Aorta (tissue), 5 donors: Measurements from ENCODE around the gene CELSR1. TPM values are rescaled to one million over a fixed set of nuclear protein-coding genes. Genes with fewer than 3 reads are reported as not detected.
"Not testable (repeated sequence)": the region's sequence is repeated elsewhere in the genome, so short reads cannot be mapped to it uniquely, and the experiment has no call there.

ENCODE experiments used
- ATAC-seq: fragments of 200-7000 bp; cut with Tn5 transposase; one replicate; pipeline ENCODE4 v1.9.1; 2022; ENCODE audit warnings: moderate library complexity; ENCODE audit not compliant: low FRiP score
- DNase-seq, 2 donors: peaks; one replicate each; pipeline ENCODE4 v3.0.0-alpha.2; 2020
- H3K27ac ChIP-seq, 2 donors: one replicate each; pipeline ENCODE4 v1.5.1; 2013; ENCODE audit warnings: low read length in 2 of 2, mild to moderate bottlenecking in 2 of 2, moderate library complexity in 2 of 2, control low read depth in 1 of 2, inconsistent platforms in 1 of 2, low read depth in 1 of 2
- H3K27me3 ChIP-seq, 2 donors: one replicate each; pipeline ENCODE4 v1.6.1; 2013; ENCODE audit warnings: control low read depth in 1 of 2, low read length in 1 of 2, mild to moderate bottlenecking in 1 of 2, moderate library complexity in 1 of 2; ENCODE audit not compliant: insufficient read depth in 2 of 2, control insufficient read depth in 1 of 2
- H3K36me3 ChIP-seq, 2 donors: one replicate each; pipeline ENCODE4 v1.6.1; 2013; ENCODE audit warnings: control low read depth in 1 of 2, low read length in 1 of 2, mild to moderate bottlenecking in 1 of 2; ENCODE audit not compliant: insufficient read depth in 2 of 2, control insufficient read depth in 1 of 2
- H3K4me1 ChIP-seq, 2 donors: one replicate each; pipeline ENCODE4 v1.6.1; 2013; ENCODE audit warnings: low read length in 2 of 2, control low read depth in 1 of 2, mild to moderate bottlenecking in 1 of 2, moderate library complexity in 1 of 2; ENCODE audit not compliant: insufficient read depth in 2 of 2, control insufficient read depth in 1 of 2
- H3K4me3 ChIP-seq, 2 donors: one replicate each; pipeline ENCODE4 v1.5.1; 2013; ENCODE audit warnings: low read length in 2 of 2, control low read depth in 1 of 2, mild to moderate bottlenecking in 1 of 2
- H3K9me3 ChIP-seq: one replicate; pipeline ENCODE4 v1.6.1; 2013; ENCODE audit warnings: mild to moderate bottlenecking, low read length; ENCODE audit not compliant: control insufficient read depth
- WGBS, 2 donors: extraction: QIAGEN DNeasy Blood & Tissue Kit; methylation state at CpG; one replicate each; pipeline ENCODE4 v1.1.7; 2013; 5-methylcytosine and 5-hydroxymethylcytosine counted together
- intact Hi-C, 2 donors: fragments of 100-400 bp; cut with DNase I; formaldehyde crosslinking; loops; one replicate each; pipeline versions ENCODE4 v1.14.2 to v1.15.0; 2022
- polyA plus RNA-seq, 2 donors: library from polyadenylated mRNA; stranded (reverse); fragments of 200-250 nt; gene quantifications; one replicate each; pipeline ENCODE4 v1.2.3, GENCODE V29; 2013
- total RNA-seq, 2 donors: library from RNA; stranded (reverse); fragmentation: NEBNext Ultra II Directional; extraction: Animal tissue kit (Norgen Biotek cat#: 25700); gene quantifications; one replicate each; pipeline ENCODE4 v1.2.1, GENCODE V29; 2021
- donor health status: healthy with polysubstance abuse.
- donor health status: Bipolar disorder and iron deficiency.
- donor health status: DM: no; HTN: no; CAD: no.
- donor health status: DM: no; HTN: no; CAD: no.
- donor health status: DM: yes; HTN: yes; CAD: no.

CELSR1 gene
- total and polyA plus RNA-seq, 4 donors, result 0.15 to 3.0 (median 1.3) TPM

DNA sequence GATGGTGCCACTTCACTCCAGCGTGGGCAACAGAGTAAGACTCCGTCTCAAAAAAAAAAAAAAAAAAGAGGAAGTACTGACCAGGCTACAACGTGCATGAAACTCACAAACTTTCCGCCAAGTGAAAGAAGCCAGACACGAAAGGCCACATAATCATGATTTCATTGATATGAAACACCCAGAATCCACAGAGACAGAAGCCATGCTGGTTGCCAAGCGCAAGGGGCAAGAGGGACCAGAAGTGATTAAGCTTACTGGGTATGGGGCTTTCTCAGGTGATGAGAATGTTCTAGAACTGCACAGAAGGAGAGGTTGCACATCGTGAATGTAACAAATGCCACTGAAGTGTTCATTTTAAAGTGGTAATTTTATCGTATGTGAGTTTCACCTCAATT, 60.9 kb downstream of the CELSR1 start:
- H3K27me3 ChIP-seq, result no peaks in the 10 kb centered on the region
- no peak for ATAC-seq
- peaks cover 3% of the 10 kb centered on the region for H3K9me3 ChIP-seq
- WGBS, 2 donors, result 89 to 92% methylated on average over 8 of the region's 8 CpGs
- H3K27ac ChIP-seq, result no peak overlapping the region
- H3K36me3 ChIP-seq, result no peaks in the 10 kb centered on the region
- DNase-seq, result no peak
- no peaks in the 10 kb centered on the region for H3K4me1 ChIP-seq
- H3K4me3 ChIP-seq, result no peak overlapping the region
- intact Hi-C loops, result no loop called here

GRCh38 chr22:46473896-46474557, 63.4 kb downstream of the CELSR1 start:
- ATAC-seq, result no peak
- intact Hi-C loops, result no loop called here
- H3K27ac ChIP-seq, result no peak overlapping the region
- peaks cover 3% of the 10 kb centered on the region for H3K9me3 ChIP-seq
- DNase-seq, result no peak
- no peak overlapping the region for H3K4me3 ChIP-seq
- H3K27me3 ChIP-seq, result no peaks in the 10 kb centered on the region
- no peaks in the 10 kb centered on the region for H3K36me3 ChIP-seq
- WGBS, 2 donors, result 88% methylated on average over 20 of the region's 20 CpGs
- H3K4me1 ChIP-seq, result no peaks in the 10 kb centered on the region

GRCh38 chr22:46473021-46473779, 64.2 kb downstream of the CELSR1 start:
- Histone ChIP-seq H3K36me3 (no peaks in the 10 kb centered on the region), H3K27me3 (no peaks in the 10 kb centered on the region), H3K4me3 (no peak overlapping the region), H3K27ac (no peak overlapping the region), H3K4me1 (no peaks in the 10 kb centered on the region), H3K9me3 (peaks cover 3% of the 10 kb centered on the region)
- ATAC-seq (no peak), DNase-seq (no peak)
- intact Hi-C loops, result no loop called here
- 95 to 96% methylated on average over 28 of the region's 28 CpGs for WGBS, 2 donors

DNA sequence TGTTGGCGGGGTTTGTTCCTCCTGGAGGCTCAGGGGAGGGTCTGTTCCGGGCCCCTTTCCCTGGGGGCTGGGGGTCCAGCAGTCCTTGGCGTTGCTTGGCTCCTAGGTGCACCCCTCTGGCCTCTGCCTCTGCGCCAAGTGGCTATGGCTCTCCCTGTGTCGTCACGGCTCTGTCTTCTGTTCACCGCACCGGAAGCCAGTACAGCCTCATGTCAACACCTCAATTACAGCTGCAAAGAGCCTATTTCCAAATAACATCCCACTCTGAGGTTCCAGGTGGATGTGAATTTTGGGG, 64.8 kb downstream of the CELSR1 start:
- intact Hi-C loops, result no loop called here
- WGBS, 2 donors, result 89 to 92% methylated on average over 8 of the region's 8 CpGs
- ATAC-seq (no peak), DNase-seq (no peak)
- H3K27me3 ChIP-seq, result no peaks in the 10 kb centered on the region
- H3K4me1 ChIP-seq, result no peaks in the 10 kb centered on the region
- no peak overlapping the region for H3K4me3 ChIP-seq
- no peaks in the 10 kb centered on the region for H3K36me3 ChIP-seq
- peaks cover 3% of the 10 kb centered on the region for H3K9me3 ChIP-seq
- no peak overlapping the region for H3K27ac ChIP-seq

DNA sequence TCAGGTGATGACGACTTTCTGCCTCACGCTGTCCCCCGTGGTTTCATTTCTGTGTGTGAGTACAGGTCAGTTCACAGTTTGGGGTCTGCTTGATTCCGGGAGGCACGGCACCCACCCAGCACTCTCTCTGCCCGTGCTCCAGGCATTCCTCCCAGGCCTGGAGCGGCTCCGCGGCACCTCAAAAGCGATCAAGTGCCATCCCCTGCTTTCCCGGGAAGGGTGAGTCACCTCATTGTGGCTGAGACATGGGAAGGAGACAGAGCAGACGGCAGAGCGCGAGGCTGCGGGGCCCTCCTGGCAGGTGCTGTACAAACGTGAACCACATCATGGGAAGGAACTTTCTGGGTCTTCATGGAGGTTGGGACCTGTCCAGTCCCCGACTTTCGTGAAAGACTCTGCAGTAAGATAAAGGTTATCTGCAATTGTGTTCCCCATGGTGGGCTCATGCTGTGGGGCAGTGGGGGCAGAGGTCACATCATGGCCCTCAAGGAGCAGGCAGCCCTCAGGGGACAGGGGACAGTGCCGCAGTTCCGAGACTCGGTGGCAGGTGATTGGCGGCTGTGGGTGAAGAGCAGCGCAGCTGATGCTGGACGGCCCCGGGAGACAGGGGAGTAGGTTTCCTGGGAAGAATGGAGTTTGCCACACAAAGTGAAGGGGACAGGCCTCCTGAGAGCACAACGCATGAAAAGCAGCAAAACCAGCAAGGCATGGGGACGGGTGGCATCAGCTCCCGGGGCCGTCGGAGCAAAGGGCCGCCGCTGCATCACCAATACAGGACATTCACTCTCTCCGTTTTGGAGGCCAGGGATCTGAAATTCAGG, 65.3 kb downstream of the CELSR1 start:
- ATAC-seq (no peak), DNase-seq (peak in 1 of 2 donors; percentile 65)
- no peak overlapping the region for H3K27ac ChIP-seq
- WGBS, 2 donors, result 90 to 92% methylated on average over 33 of the region's 33 CpGs
- no peaks in the 10 kb centered on the region for H3K27me3 ChIP-seq
- no peaks in the 10 kb centered on the region for H3K36me3 ChIP-seq
- H3K4me1 ChIP-seq, result no peaks in the 10 kb centered on the region
- intact Hi-C loops, result no loop called here
- peaks cover 3% of the 10 kb centered on the region for H3K9me3 ChIP-seq
- no peak overlapping the region for H3K4me3 ChIP-seq

DNA sequence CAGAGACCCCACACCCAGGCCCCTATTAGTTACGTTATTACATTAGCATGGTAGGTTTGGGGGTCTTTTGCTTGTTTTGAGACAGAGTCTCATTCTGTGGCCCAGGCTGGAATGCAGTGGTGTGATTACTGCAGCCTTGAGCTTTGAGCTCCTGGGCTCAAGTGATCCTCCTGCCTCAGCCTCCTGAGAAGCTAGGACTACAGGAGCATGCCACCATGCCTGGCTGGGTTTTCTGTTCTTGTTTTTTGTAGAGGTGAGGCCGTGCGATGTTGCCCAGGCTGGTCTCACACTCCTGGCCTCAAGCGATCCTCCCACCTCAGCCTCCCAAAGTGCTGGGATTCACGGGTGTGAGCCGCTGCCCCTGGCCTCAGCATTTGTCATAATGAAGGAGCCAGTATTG, 66.1 kb downstream of the CELSR1 start:
- WGBS, 2 donors, result 94% methylated on average over 6 of the region's 6 CpGs
- ATAC-seq, H3K9me3 ChIP-seq, intact Hi-C loops, H3K4me3 ChIP-seq, H3K36me3 ChIP-seq, H3K27ac ChIP-seq, DNase-seq, H3K27me3 ChIP-seq, H3K4me1 ChIP-seq: not testable (repeated sequence)

DNA sequence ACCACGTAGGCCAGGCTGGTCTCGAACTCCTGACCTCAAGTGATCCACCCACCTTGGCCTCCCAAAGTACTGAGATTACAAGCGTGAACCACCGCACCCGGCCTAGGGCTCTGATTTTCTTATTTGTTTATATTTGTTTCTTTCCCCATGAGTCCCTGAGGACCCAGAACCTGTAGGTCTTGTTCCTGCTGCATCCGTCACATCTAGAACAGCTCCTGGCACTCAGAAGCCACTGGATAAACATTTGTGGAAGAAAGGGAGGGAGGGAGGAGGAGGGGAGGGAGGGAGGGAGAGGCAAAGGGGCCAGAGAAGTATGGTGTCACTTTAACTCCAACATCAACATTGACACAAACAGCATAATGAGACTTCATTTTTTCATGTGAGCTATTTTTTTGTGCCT, 67.7 kb downstream of the CELSR1 start:
- H3K27me3 ChIP-seq, result no peaks in the 10 kb centered on the region
- 69 to 76% methylated on average over 6 of the region's 6 CpGs for WGBS, 2 donors
- ATAC-seq (no peak), DNase-seq (no peak)
- no peaks in the 10 kb centered on the region for H3K4me1 ChIP-seq
- H3K27ac ChIP-seq, result no peak overlapping the region
- intact Hi-C loops, result no loop called here
- no peaks in the 10 kb centered on the region for H3K36me3 ChIP-seq
- no peak overlapping the region for H3K4me3 ChIP-seq
- H3K9me3 ChIP-seq, result no peaks in the 10 kb centered on the region

GRCh38 chr22:46467006-46467405, 70.4 kb downstream of the CELSR1 start:
- H3K27me3 ChIP-seq, result no peaks in the 10 kb centered on the region
- H3K9me3 ChIP-seq, result no peaks in the 10 kb centered on the region
- no peaks in the 10 kb centered on the region for H3K36me3 ChIP-seq
- no peak overlapping the region for H3K4me3 ChIP-seq
- intact Hi-C loops, result no loop called here
- no peaks in the 10 kb centered on the region for H3K4me1 ChIP-seq
- 85 to 86% methylated on average over 5 of the region's 5 CpGs for WGBS, 2 donors
- H3K27ac ChIP-seq, result no peak overlapping the region
- no peak for ATAC-seq
- no peak for DNase-seq
